Effector memory CD4-positive, alpha-beta T cell (primary cell): ENCODE measurements around the gene RAB40C.
A peak's percentile ranks its signal among the peaks of the same experiment; 100 is the strongest.

Experiments used
- DNase-seq, 3 donors: peaks; one replicate each; pipeline ENCODE4 v3.0.0-alpha.2; 2020
- H3K27ac ChIP-seq: 2 replicates; pipeline ENCODE4 v1.7.0; 2013; ENCODE audit warnings: mild to moderate bottlenecking, low read length, moderate library complexity; ENCODE audit not compliant: insufficient read depth, poor library complexity, severe bottlenecking
- H3K27me3 ChIP-seq: replicated peaks from 2 replicates; pipeline ENCODE4 v1.7.0; 2013; ENCODE audit warnings: mild to moderate bottlenecking, low read length; ENCODE audit not compliant: insufficient read depth, control insufficient read depth, poor library complexity, severe bottlenecking
- H3K36me3 ChIP-seq: 2 replicates; pipeline ENCODE4 v1.7.0; 2013; ENCODE audit warnings: mild to moderate bottlenecking, low read length, moderate library complexity; ENCODE audit not compliant: control insufficient read depth, insufficient read depth
- H3K4me1 ChIP-seq: 2 replicates; pipeline ENCODE4 v1.7.0; 2013; ENCODE audit warnings: low read length, mild to moderate bottlenecking; ENCODE audit not compliant: control insufficient read depth, insufficient read depth, poor library complexity, severe bottlenecking
- H3K4me3 ChIP-seq: 2 replicates; pipeline ENCODE4 v1.7.0; 2013; ENCODE audit warnings: low read length, low read depth, mild to moderate bottlenecking; ENCODE audit not compliant: insufficient read depth, poor library complexity, severe bottlenecking
- H3K9me3 ChIP-seq: 2 replicates; pipeline ENCODE4 v1.7.0; 2013; ENCODE audit warnings: mild to moderate bottlenecking, low read length, moderate library complexity; ENCODE audit not compliant: control insufficient read depth

The RAB40C gene

GRCh38 chr16:583470-583814, 6.4 kb upstream of the RAB40C start:
- H3K9me3 ChIP-seq: no peaks in the 10 kb centered on the region
- no peaks in the 10 kb centered on the region for H3K27me3 ChIP-seq
- H3K4me3 ChIP-seq: no peak overlapping the region
- peaks cover 2% of the 10 kb centered on the region for H3K4me1 ChIP-seq
- H3K36me3 ChIP-seq: no peaks in the 10 kb centered on the region
- no peak for DNase-seq
- H3K27ac ChIP-seq: no peak overlapping the region

GRCh38 chr16:583815-584591, 5.9 kb upstream of the RAB40C start:
- DNase-seq: no peak
- Histone ChIP-seq H3K36me3 (no peaks in the 10 kb centered on the region), H3K9me3 (no peaks in the 10 kb centered on the region), H3K4me1 (peaks cover 4% of the 10 kb centered on the region), H3K27me3 (no peaks in the 10 kb centered on the region), H3K27ac (no peak overlapping the region), H3K4me3 (no peak overlapping the region)

DNA sequence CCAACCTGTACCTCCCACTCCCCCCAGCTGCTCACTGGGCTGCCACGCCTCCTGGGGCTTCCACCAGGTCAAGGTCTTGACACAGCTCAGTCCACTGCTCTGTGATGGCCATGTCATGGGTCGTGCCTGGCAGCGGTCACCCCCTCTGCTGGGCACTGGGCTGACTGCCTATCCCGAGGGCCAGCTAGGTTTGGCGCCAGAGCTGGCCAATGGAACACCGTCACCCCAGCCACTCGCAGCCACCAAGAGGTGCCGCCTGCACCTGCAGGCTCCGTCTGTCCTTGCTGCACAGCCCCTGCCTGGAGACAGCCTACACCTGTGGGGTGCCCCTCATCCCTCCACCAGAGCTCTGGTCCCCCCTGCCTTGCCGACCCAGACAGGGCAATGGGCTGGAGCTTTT, 4.5 kb upstream of the RAB40C start:
- no peaks in the 10 kb centered on the region for H3K36me3 ChIP-seq
- peaks cover 6% of the 10 kb centered on the region for H3K4me1 ChIP-seq
- DNase-seq: no peak
- H3K27me3 ChIP-seq: no peaks in the 10 kb centered on the region
- no peak overlapping the region for H3K4me3 ChIP-seq
- H3K9me3 ChIP-seq: no peaks in the 10 kb centered on the region
- no peak overlapping the region for H3K27ac ChIP-seq

DNA sequence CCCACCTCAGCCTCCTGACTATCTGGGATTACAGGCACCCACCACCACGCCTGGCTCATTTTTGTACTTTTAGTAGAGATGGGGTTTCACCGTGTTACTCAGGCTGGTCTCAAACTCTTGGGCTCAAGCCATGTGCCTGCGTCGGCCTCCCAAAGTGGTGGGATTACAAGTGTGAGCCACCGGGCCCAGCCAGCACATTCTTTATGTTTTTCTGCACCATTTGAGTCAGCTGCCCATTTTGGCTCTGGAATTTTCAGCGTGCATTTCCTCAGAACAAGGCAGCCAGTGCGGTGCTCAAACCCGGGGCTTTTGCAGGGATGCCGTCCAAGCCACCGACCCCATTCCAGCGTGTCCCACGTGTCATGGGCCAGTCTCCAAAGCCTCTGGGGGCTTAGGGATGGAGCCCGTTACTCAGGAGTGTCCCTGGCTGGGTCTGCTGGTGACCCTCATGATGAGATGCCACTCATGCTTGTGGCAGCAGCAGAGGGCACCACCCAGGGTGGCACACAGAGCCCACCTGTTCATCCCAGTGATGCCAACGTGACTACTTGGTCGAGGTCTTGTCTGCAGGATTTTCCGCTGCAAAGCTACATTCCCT, 3.7 kb upstream of the RAB40C start:
- Histone ChIP-seq H3K27ac (no peak overlapping the region), H3K27me3 (no peaks in the 10 kb centered on the region), H3K4me1 (peaks cover 14% of the 10 kb centered on the region), H3K9me3 (no peaks in the 10 kb centered on the region), H3K4me3 (no peak overlapping the region), H3K36me3 (no peaks in the 10 kb centered on the region)
- DNase-seq: no peak

- Histone ChIP-seq H3K4me1 (peaks cover 18% of the 10 kb centered on the region), H3K4me3 (no peak overlapping the region), H3K27me3 (no peaks in the 10 kb centered on the region), H3K36me3 (no peaks in the 10 kb centered on the region), H3K9me3 (no peaks in the 10 kb centered on the region), H3K27ac (no peak overlapping the region)
- DNase-seq: no peak
These were observed 2.9 kb upstream of the RAB40C start for GRCh38 chr16:586645-587590.

- no peaks in the 10 kb centered on the region for H3K36me3 ChIP-seq
- H3K27me3 ChIP-seq: no peaks in the 10 kb centered on the region
- H3K27ac ChIP-seq: peak overlapping the region; percentile 89
- peaks cover 19% of the 10 kb centered on the region for H3K4me1 ChIP-seq
- peak; percentile 39 to 55 (median 51) for DNase-seq
- no peaks in the 10 kb centered on the region for H3K9me3 ChIP-seq
- peak overlapping the region; percentile 85 for H3K4me3 ChIP-seq
These were observed 1.3 kb upstream of the RAB40C start for GRCh38 chr16:588639-588888.

GRCh38 chr16:588889-589657, 793 bp upstream of the RAB40C start:
- H3K4me3 ChIP-seq: peak overlapping the region; percentile 85
- H3K4me1 ChIP-seq: peaks cover 19% of the 10 kb centered on the region
- no peaks in the 10 kb centered on the region for H3K27me3 ChIP-seq
- H3K27ac ChIP-seq: peak overlapping the region; percentile 89
- no peaks in the 10 kb centered on the region for H3K9me3 ChIP-seq
- no peaks in the 10 kb centered on the region for H3K36me3 ChIP-seq
- peak; percentile 95 to 98 (median 98) for DNase-seq

GRCh38 chr16:590188-590814, 435 bp downstream of the RAB40C start:
- Histone ChIP-seq H3K4me3 (peak overlapping the region; percentile 71), H3K27me3 (no peaks in the 10 kb centered on the region), H3K9me3 (no peaks in the 10 kb centered on the region), H3K36me3 (no peaks in the 10 kb centered on the region), H3K27ac (peak overlapping the region; percentile 47), H3K4me1 (peaks cover 19% of the 10 kb centered on the region)
- DNase-seq: no peak

- peak overlapping the region; percentile 71 for H3K4me3 ChIP-seq
- no peaks in the 10 kb centered on the region for H3K36me3 ChIP-seq
- peak overlapping the region; percentile 47 for H3K27ac ChIP-seq
- H3K27me3 ChIP-seq: no peaks in the 10 kb centered on the region
- peaks cover 19% of the 10 kb centered on the region for H3K4me1 ChIP-seq
- H3K9me3 ChIP-seq: no peaks in the 10 kb centered on the region
- no peak for DNase-seq
These were observed 942 bp downstream of the RAB40C start for GRCh38 chr16:590815-591200.
